Transverse colon (tissue), 4 donors: ENCODE measurements around the gene NQO1. TPM values are rescaled to one million over a fixed set of nuclear protein-coding genes. Genes with fewer than 3 reads are reported as not detected.

Experiments
- DNase-seq: peaks from one replicate; pipeline ENCODE4 v3.0.0-alpha.2; 2019
- H3K27ac ChIP-seq, 4 donors: fragments of 200-600 bp; sonication (generic); 2 replicates each; pipeline ENCODE4 v1.5.1; 2016 to 2018; ENCODE audit warnings: inconsistent platforms in 4 of 4
- H3K27me3 ChIP-seq: fragments of 200-600 bp; sonication (generic); 2 replicates; pipeline ENCODE4 v1.5.1; 2017; ENCODE audit warnings: inconsistent platforms
- H3K36me3 ChIP-seq, 4 donors: fragments of 200-600 bp; sonication (generic); 2 replicates each; pipeline ENCODE4 v1.5.1; 2017 to 2019; ENCODE audit warnings: inconsistent platforms in 4 of 4
- H3K4me1 ChIP-seq, 4 donors: fragments of 200-600 bp; sonication (generic); 2 replicates each; pipeline ENCODE4 v1.5.1; 2017 to 2020; ENCODE audit warnings: inconsistent platforms in 4 of 4
- H3K4me3 ChIP-seq, 4 donors: fragments of 200-600 bp; sonication (generic); 1 replicate in 1 of 4; 2 replicates in 3 of 4; pipeline versions ENCODE4 v1.5.1 to v1.6.1; 2017 to 2019; ENCODE audit warnings: inconsistent platforms in 4 of 4
- H3K9me3 ChIP-seq, 2 donors: fragments of 200-600 bp; sonication (generic); 2 replicates each; pipeline ENCODE4 v1.5.1; 2017 to 2019; ENCODE audit warnings: inconsistent platforms in 2 of 2
- CTCF ChIP-seq, 5 experiments: fragments of 200-600 bp in 3 of 5; fragments of 450-650 bp in 2 of 5; sonication (generic) in 3 of 5; IDR thresholded peaks; 1 replicate in 2 of 5; 2 replicates in 3 of 5; pipeline ENCODE4 v1.5.1; 2016 to 2017; ENCODE audit warnings: antibody characterized with exemption in 5 of 5, inconsistent platforms in 3 of 5, mild to moderate bottlenecking in 2 of 5, moderate library complexity in 1 of 5
- EP300 ChIP-seq: sonication (generic); formaldehyde crosslinking; IDR thresholded peaks from one replicate; pipeline ENCODE4 v1.6.1; 2017; ENCODE audit warnings: antibody characterized with exemption, low read depth
- POLR2A ChIP-seq: fragments of 450-650 bp; IDR thresholded peaks from one replicate; pipeline ENCODE4 v1.6.1; 2016; ENCODE audit warnings: antibody characterized with exemption, mild to moderate bottlenecking, moderate library complexity
- POLR2AphosphoS5 ChIP-seq, 3 donors: sonication (generic); formaldehyde crosslinking; IDR thresholded peaks; one replicate each; pipeline ENCODE4 v1.6.1; 2016; ENCODE audit warnings: antibody characterized with exemption in 3 of 3
- WGBS, 2 donors: methylation state at CpG; one replicate each; pipeline ENCODE4 v1.1.5; 2018; ENCODE audit warnings: low coverage in 1 of 2; 5-methylcytosine and 5-hydroxymethylcytosine counted together
- in situ Hi-C, 4 donors: fragments of 200-750 bp; cut with MboI; loops; one replicate each; pipeline versions ENCODE4 v1.15.0 to v1.15.1; 2017; ENCODE audit warnings: low sequenced_read_pairs in 3 of 4, low pct_ligation_motif_present in 1 of 4, low pct_unique_long_range_greater_than_20kb in 1 of 4
- intact Hi-C: fragments of 100-400 bp; cut with DNase I; formaldehyde crosslinking; loops from one replicate; pipeline ENCODE4 v1.15.1; 2023; ENCODE audit warnings: low total_unique reads
- total RNA-seq, 4 donors: library from RNA; depleted of rRNA; stranded (reverse); fragments of >200 nt; gene quantifications; one replicate each; pipeline ENCODE4 v1.1.0, GENCODE V29; 2016

The NQO1 gene
- total RNA-seq, 4 donors from 2014 or later: 9.0 to 296 (median 165) TPM

GRCh38 chr16:69754469-69755310 is 28.3 kb upstream of the NQO1 start, which contains the start of gene NOB1:
TSS of gene NOB1 (minus strand) at chr16:69754926. CDS start at chr16:69754910, 16 bp downstream.
- H3K27ac ChIP-seq: peak within 1 kb of the TSS; percentile 60 to 83 (median 80)
- intact Hi-C loops: loop anchor here (1.0 kb wide), 1 partner anchor 39 kb away; no protein-coding TSS in a partner anchor
- H3K4me1 ChIP-seq: peaks cover 0 to 20% (median 15%) of the 10 kb centered on the region in 4 donors
- peak; percentile 97 for DNase-seq
- 1% methylated on average over 51 of the region's 58 CpGs; no CpG with 5 or more reads in 1 of the 2 donors for WGBS, 2 donors
- H3K36me3 ChIP-seq: peaks cover 0 to 14% (median 5%) of the 10 kb centered on the region in 4 donors
- no peaks in the 10 kb centered on the region for H3K9me3 ChIP-seq
- TF ChIP-seq CTCF (IDR thresholded peaks at IDR 0.05): peak; percentile 89 to 100 (median 98)
- TF ChIP-seq EP300: no peak
- TF ChIP-seq POLR2AphosphoS5 (IDR thresholded peaks at IDR 0.05): peak; percentile 69 to 84 (median 82)
- TF ChIP-seq POLR2A: peak; percentile 64
- in situ Hi-C loops: loop anchor here in 2 of 4 donors (10.0 kb wide), 2 partner anchors 50 to 360 kb away; no protein-coding TSS in a partner anchor
- H3K27me3 ChIP-seq: no peaks in the 10 kb centered on the region
- peak within 1 kb of the TSS; percentile 49 to 74 (median 60) for H3K4me3 ChIP-seq

DNA sequence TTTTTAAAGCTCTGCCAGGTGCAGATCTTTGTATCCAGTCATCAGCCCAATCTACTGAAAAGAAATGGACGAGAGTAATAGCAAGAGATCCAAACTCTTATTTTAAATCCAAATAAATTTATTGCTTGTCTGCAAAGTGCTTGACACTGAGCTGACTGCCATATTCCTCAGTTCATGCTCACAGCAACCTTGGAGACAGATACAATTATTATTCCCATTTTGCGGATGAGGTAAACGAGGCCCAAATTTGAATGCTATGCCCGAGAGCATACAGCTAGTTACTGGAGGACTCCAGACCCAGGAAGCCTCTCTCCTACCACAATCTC is 27.7 kb upstream of the NQO1 start:
- intact Hi-C loops: no loop called here
- in situ Hi-C loops: loop anchor here in 2 of 4 donors (10.0 kb wide), 2 partner anchors 49 to 359 kb away; no protein-coding TSS in a partner anchor

DNA sequence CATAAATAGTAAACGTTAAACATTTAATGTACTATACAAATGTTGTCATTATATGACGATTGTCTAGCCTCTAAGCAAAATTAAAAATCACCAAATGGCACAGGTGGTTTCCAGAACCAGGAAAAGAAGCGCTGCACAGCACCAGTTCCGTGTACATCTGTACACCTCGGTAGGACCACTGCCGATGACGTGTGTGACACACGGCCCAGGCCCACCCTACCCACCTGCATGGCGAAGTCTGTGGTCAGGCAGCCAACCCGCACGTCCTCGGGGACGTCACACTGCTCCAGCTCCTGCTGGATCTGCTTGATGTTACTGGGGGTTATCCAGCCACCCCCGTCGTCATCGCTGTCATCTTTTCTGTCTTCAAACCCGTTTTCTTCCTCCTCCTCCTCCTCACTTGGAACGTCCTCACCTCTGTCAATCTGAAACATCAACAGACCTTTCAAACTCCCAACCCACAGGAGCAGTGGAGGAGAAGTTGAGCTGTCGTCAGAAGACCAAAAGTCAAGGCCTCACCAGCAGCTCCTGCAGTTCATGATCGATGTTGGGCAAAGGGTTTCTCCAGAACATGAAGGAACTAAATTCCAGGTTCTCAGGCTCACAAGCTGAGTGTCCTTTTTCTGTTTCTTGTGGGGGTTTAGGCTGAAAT is 22.5 kb upstream of the NQO1 start:
- H3K36me3 ChIP-seq: peaks cover 0 to 58% (median 23%) of the 10 kb centered on the region in 4 donors
- in situ Hi-C loops: no loop called here
- intact Hi-C loops: no loop called here

More for the DNA sequence above, 27.7 kb upstream of the NQO1 start:
- Histone ChIP-seq H3K36me3 (peaks cover 0 to 20% (median 7%) of the 10 kb centered on the region in 4 donors), H3K27me3 (no peaks in the 10 kb centered on the region), H3K9me3 (no peaks in the 10 kb centered on the region), H3K4me3 (peak overlapping the region; percentile 49 to 74 (median 60)), H3K27ac (peak overlapping the region; percentile 60 to 83 (median 80)), H3K4me1 (peaks cover 0 to 20% (median 15%) of the 10 kb centered on the region in 4 donors)
- no peak for DNase-seq
- TF ChIP-seq POLR2AphosphoS5 (IDR thresholded peaks at IDR 0.05): no peak
- no peak for TF ChIP-seq CTCF (IDR thresholded peaks at IDR 0.05)
- no peak for TF ChIP-seq POLR2A
- TF ChIP-seq EP300: no peak
- 7 to 14% methylated on average over 1 to 4 of the region's 4 CpGs for WGBS, 2 donors

More for the DNA sequence above, 22.5 kb upstream of the NQO1 start:
- Histone ChIP-seq H3K4me1 (peaks cover 0 to 14% (median 11%) of the 10 kb centered on the region in 4 donors), H3K27ac (no peak overlapping the region), H3K4me3 (no peak overlapping the region), H3K9me3 (no peaks in the 10 kb centered on the region), H3K27me3 (no peaks in the 10 kb centered on the region)
- no peak for DNase-seq
- WGBS, 2 donors: 80 to 87% methylated on average over 14 to 20 of the region's 20 CpGs
- no peak for TF ChIP-seq EP300
- no peak for TF ChIP-seq CTCF (IDR thresholded peaks at IDR 0.05)
